ENCODE measurements around the gene WDR1. TPM values are rescaled to one million over a fixed set of nuclear protein-coding genes. Genes with fewer than 3 reads are reported as not detected.

WDR1 gene
- total RNA-seq, 1 experiment from 2014 or later, result 223 TPM

DNA sequence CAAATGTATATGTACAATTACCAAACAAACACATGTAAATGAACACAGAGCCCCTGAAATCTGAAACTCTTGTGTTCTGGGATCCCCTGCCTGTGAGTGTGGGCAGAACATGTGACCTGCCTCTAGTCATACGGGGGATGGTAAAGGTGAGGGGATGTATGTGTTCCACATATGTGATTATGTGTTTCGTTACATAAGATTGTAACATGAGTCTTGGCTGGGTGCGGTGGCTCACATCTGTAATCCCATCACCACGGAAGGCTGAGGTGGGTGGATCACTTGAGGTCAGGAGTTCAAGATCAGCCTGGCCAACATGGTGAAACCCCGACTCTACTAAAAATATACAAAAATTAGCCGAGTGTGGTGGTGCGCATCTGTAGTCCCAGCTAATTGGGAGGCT is 58.2 kb downstream of the WDR1 start:
- CTCF ChIA-PET, result no interaction called here
- Histone ChIP-seq H3K4me3 (replicated peaks in 1 of 2; ENCODE audit: low read depth in 1 of 2, low read length in 2 of 2) (no peak overlapping the region), H3K4me2 (ENCODE audit: low read length) (no peak overlapping the region), H4K20me1 (ENCODE audit: insufficient read depth) (no peaks in the 10 kb centered on the region), H3K27ac (ENCODE audit: low read depth, low read length) (no peak overlapping the region), H3K4me1 (ENCODE audit: control insufficient read depth in 1 of 2, insufficient read depth in 2 of 2, low read length in 2 of 2) (0 out of 4 replicates have a peak, but pooled peaks cover 0 to 3% of the 10 kb centered on the region in 2 experiments), H3K27me3 (ENCODE audit: insufficient read depth, low read length) (no peaks in the 10 kb centered on the region), H3K36me3 (ENCODE audit: control insufficient read depth in 1 of 2, insufficient read depth in 2 of 2, low read length in 2 of 2) (no peaks in the 10 kb centered on the region), H3K9me3 (ENCODE audit: control insufficient read depth in 1 of 2, insufficient read depth in 1 of 2, low read depth in 1 of 2, low read length in 2 of 2) (no peaks in the 10 kb centered on the region), H2AFZ (ENCODE audit: low read depth, low read length, poor library complexity, severe bottlenecking) (no peak overlapping the region), H3K79me2 (ENCODE audit: insufficient read depth, low read length) (no peaks in the 10 kb centered on the region), H3K9ac (ENCODE audit: low read length) (no peak overlapping the region), H3K9me2 (ENCODE audit: insufficient read depth) (no peaks in the 10 kb centered on the region)
- POLR2A ChIA-PET, result no interaction called here
- TF ChIP-seq, protein P1, sequence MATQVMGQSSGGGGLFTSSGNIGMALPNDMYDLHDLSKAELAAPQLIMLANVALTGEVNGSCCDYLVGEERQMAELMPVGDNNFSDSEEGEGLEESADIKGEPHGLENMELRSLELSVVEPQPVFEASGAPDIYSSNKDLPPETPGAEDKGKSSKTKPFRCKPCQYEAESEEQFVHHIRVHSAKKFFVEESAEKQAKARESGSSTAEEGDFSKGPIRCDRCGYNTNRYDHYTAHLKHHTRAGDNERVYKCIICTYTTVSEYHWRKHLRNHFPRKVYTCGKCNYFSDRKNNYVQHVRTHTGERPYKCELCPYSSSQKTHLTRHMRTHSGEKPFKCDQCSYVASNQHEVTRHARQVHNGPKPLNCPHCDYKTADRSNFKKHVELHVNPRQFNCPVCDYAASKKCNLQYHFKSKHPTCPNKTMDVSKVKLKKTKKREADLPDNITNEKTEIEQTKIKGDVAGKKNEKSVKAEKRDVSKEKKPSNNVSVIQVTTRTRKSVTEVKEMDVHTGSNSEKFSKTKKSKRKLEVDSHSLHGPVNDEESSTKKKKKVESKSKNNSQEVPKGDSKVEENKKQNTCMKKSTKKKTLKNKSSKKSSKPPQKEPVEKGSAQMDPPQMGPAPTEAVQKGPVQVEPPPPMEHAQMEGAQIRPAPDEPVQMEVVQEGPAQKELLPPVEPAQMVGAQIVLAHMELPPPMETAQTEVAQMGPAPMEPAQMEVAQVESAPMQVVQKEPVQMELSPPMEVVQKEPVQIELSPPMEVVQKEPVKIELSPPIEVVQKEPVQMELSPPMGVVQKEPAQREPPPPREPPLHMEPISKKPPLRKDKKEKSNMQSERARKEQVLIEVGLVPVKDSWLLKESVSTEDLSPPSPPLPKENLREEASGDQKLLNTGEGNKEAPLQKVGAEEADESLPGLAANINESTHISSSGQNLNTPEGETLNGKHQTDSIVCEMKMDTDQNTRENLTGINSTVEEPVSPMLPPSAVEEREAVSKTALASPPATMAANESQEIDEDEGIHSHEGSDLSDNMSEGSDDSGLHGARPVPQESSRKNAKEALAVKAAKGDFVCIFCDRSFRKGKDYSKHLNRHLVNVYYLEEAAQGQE (IDR thresholded peaks at IDR 0.05; ENCODE audit: low read depth), result no peak
- TF ChIP-seq SIN3A (IDR thresholded peaks at IDR 0.05; ENCODE audit: low read depth), result no peak
- DNase-seq (ENCODE audit: low read depth, low spot score) (no peak), ATAC-seq (no peak)
- intact Hi-C loops (cut with micrococcal nuclease), result no loop called here
- RAD21 ChIA-PET (ENCODE audit: low non-redundant PET in 1 of 2, low total read pairs in 2 of 2, uncharacterized antibody in 2 of 2, unreplicated experiment in 2 of 2), result no interaction called here
- BruUV-seq (replicated peaks), result no TSS peak

DNA sequence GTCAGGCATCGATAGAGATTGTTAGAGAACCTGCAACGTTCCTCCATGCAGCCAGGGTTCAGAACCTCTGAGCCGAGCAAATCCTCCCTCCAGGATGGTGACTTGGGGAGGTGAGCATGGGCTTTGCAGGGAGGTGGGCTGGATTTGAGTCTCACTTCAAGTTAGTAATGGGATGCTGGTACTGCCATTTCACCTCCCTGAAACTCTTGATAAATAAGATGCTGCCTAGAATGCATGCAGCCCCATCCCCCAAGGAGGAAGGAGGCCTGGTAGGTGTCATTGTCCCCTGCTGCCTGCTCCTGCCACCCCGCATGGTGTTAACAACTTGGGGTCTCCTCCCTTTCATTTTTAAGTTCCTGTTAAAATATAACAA is 59.6 kb downstream of the WDR1 start:
- ChIA-PET POLR2A (no interaction called here), CTCF (no interaction called here), RAD21 (ENCODE audit: low non-redundant PET in 1 of 2, low total read pairs in 2 of 2, uncharacterized antibody in 2 of 2, unreplicated experiment in 2 of 2) (no interaction called here)
- no peaks in the 10 kb centered on the region for H3K36me3 ChIP-seq (ENCODE audit: control insufficient read depth in 1 of 2, insufficient read depth in 2 of 2, low read length in 2 of 2)
- no peak overlapping the region for H3K27ac ChIP-seq (ENCODE audit: low read depth, low read length)
- DNase-seq (ENCODE audit: low read depth, low spot score) (no peak), ATAC-seq (no peak)
- intact Hi-C loops (cut with micrococcal nuclease), result no loop called here
- H2AFZ ChIP-seq (ENCODE audit: low read depth, low read length, poor library complexity, severe bottlenecking), result no peak overlapping the region
- H4K20me1 ChIP-seq (ENCODE audit: insufficient read depth), result no peaks in the 10 kb centered on the region
- H3K4me2 ChIP-seq (ENCODE audit: low read length), result no peak overlapping the region
- H3K4me3 ChIP-seq (replicated peaks in 1 of 2; ENCODE audit: low read depth in 1 of 2, low read length in 2 of 2), result no peak overlapping the region
- H3K79me2 ChIP-seq (ENCODE audit: insufficient read depth, low read length), result no peaks in the 10 kb centered on the region
- no peak overlapping the region for H3K9ac ChIP-seq (ENCODE audit: low read length)
- H3K9me2 ChIP-seq (ENCODE audit: insufficient read depth), result no peaks in the 10 kb centered on the region
- no TSS peak for BruUV-seq (replicated peaks)
- H3K9me3 ChIP-seq (ENCODE audit: control insufficient read depth in 1 of 2, insufficient read depth in 1 of 2, low read depth in 1 of 2, low read length in 2 of 2), result no peaks in the 10 kb centered on the region
- H3K27me3 ChIP-seq (ENCODE audit: insufficient read depth, low read length), result no peaks in the 10 kb centered on the region
- 0 out of 4 replicates have a peak, but pooled peaks cover 0 to 3% of the 10 kb centered on the region in 2 experiments for H3K4me1 ChIP-seq (ENCODE audit: control insufficient read depth in 1 of 2, insufficient read depth in 2 of 2, low read length in 2 of 2)
- TF ChIP-seq POLR2A (IDR thresholded peaks at IDR 0.05; ENCODE audit: borderline replicate concordance, extremely low read depth, insufficient read depth, insufficient read length), result no peak
- TF ChIP-seq, protein P2, sequence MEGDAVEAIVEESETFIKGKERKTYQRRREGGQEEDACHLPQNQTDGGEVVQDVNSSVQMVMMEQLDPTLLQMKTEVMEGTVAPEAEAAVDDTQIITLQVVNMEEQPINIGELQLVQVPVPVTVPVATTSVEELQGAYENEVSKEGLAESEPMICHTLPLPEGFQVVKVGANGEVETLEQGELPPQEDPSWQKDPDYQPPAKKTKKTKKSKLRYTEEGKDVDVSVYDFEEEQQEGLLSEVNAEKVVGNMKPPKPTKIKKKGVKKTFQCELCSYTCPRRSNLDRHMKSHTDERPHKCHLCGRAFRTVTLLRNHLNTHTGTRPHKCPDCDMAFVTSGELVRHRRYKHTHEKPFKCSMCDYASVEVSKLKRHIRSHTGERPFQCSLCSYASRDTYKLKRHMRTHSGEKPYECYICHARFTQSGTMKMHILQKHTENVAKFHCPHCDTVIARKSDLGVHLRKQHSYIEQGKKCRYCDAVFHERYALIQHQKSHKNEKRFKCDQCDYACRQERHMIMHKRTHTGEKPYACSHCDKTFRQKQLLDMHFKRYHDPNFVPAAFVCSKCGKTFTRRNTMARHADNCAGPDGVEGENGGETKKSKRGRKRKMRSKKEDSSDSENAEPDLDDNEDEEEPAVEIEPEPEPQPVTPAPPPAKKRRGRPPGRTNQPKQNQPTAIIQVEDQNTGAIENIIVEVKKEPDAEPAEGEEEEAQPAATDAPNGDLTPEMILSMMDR (IDR thresholded peaks at IDR 0.05 in 2 of 3, conservative IDR thresholded peaks at IDR 0.05 in 1 of 3; ENCODE audit: borderline replicate concordance in 1 of 3, insufficient read depth in 1 of 3, low read depth in 2 of 3, low read length in 2 of 3), result no peak
- TF ChIP-seq, protein P3, sequence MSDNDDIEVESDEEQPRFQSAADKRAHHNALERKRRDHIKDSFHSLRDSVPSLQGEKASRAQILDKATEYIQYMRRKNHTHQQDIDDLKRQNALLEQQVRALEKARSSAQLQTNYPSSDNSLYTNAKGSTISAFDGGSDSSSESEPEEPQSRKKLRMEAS (IDR thresholded peaks at IDR 0.05), result no peak
- TF ChIP-seq SP1 (IDR thresholded peaks at IDR 0.05; ENCODE audit: low read depth), result no peak
- TF ChIP-seq SRF (IDR thresholded peaks at IDR 0.05; ENCODE audit: low read depth), result no peak
- no peak for TF ChIP-seq POLR2AphosphoS5 (IDR thresholded peaks at IDR 0.05; ENCODE audit: low read depth, low read length)
- no peak for TF ChIP-seq JUND (IDR thresholded peaks at IDR 0.05)
- TF ChIP-seq, protein P4, sequence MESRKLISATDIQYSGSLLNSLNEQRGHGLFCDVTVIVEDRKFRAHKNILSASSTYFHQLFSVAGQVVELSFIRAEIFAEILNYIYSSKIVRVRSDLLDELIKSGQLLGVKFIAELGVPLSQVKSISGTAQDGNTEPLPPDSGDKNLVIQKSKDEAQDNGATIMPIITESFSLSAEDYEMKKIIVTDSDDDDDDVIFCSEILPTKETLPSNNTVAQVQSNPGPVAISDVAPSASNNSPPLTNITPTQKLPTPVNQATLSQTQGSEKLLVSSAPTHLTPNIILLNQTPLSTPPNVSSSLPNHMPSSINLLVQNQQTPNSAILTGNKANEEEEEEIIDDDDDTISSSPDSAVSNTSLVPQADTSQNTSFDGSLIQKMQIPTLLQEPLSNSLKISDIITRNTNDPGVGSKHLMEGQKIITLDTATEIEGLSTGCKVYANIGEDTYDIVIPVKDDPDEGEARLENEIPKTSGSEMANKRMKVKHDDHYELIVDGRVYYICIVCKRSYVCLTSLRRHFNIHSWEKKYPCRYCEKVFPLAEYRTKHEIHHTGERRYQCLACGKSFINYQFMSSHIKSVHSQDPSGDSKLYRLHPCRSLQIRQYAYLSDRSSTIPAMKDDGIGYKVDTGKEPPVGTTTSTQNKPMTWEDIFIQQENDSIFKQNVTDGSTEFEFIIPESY (IDR thresholded peaks at IDR 0.05; ENCODE audit: extremely low read depth, insufficient replicate concordance, low read length), result no peak
- no peak for TF ChIP-seq SIN3A (IDR thresholded peaks at IDR 0.05; ENCODE audit: low read depth)
- no peak for TF ChIP-seq CBX3 (IDR thresholded peaks at IDR 0.05; ENCODE audit: low read depth)
